Glutamatergic neuron (in vitro differentiated cells): ENCODE data around the gene ZFHX3. TPM values are rescaled to one million over a fixed set of nuclear protein-coding genes. Genes with fewer than 3 reads are reported as not detected.

Source experiments
- DNase-seq: peaks from one replicate; pipeline ENCODE4 v3.0.0; 2022
- H3K27ac Mint-ChIP-seq: one replicate; pipeline ENCODE4 v1.8.0; 2020; ENCODE audit warnings: mild to moderate bottlenecking, mixed read lengths, inconsistent platforms; ENCODE audit not compliant: unreplicated experiment
- H3K27me3 Mint-ChIP-seq: one replicate; pipeline ENCODE4 v1.8.0; 2020; ENCODE audit warnings: mild to moderate bottlenecking, moderate library complexity, mixed read lengths, inconsistent platforms; ENCODE audit not compliant: unreplicated experiment
- H3K36me3 Mint-ChIP-seq: one replicate; pipeline ENCODE4 v1.8.0; 2020; ENCODE audit warnings: mild to moderate bottlenecking, mixed read lengths, inconsistent platforms; ENCODE audit not compliant: unreplicated experiment
- H3K4me1 Mint-ChIP-seq: one replicate; pipeline ENCODE4 v1.8.0; 2020; ENCODE audit warnings: mild to moderate bottlenecking, low read depth, mixed read lengths, inconsistent platforms; ENCODE audit not compliant: unreplicated experiment
- H3K4me3 Mint-ChIP-seq: one replicate; pipeline ENCODE4 v1.8.0; 2020; ENCODE audit warnings: mild to moderate bottlenecking, mixed read lengths, inconsistent platforms; ENCODE audit not compliant: unreplicated experiment
- H3K9me3 Mint-ChIP-seq: one replicate; pipeline ENCODE4 v1.8.0; 2020; ENCODE audit warnings: mild to moderate bottlenecking, moderate library complexity, mixed read lengths, inconsistent platforms; ENCODE audit not compliant: unreplicated experiment
- total RNA-seq: library from RNA; stranded (reverse); fragmentation: NEBNext Ultra II Directional; extraction: Animal tissue kit (Norgen Biotek cat#: 25700); gene quantifications from one replicate; pipeline ENCODE4 v1.2.1, GENCODE V29; 2021; ENCODE audit not compliant: unreplicated experiment
- TF ChIP-seq, protein P1 (sequence below): fragments of 200-600 bp; sonication (generic); IDR thresholded peaks from one replicate; pipeline ENCODE4 v1.5.0; 2021; ENCODE audit not compliant: partially characterized antibody, unreplicated experiment

ZFHX3 gene
- total RNA-seq, 1 donor from 2014 or later = 6.8 TPM

DNA sequence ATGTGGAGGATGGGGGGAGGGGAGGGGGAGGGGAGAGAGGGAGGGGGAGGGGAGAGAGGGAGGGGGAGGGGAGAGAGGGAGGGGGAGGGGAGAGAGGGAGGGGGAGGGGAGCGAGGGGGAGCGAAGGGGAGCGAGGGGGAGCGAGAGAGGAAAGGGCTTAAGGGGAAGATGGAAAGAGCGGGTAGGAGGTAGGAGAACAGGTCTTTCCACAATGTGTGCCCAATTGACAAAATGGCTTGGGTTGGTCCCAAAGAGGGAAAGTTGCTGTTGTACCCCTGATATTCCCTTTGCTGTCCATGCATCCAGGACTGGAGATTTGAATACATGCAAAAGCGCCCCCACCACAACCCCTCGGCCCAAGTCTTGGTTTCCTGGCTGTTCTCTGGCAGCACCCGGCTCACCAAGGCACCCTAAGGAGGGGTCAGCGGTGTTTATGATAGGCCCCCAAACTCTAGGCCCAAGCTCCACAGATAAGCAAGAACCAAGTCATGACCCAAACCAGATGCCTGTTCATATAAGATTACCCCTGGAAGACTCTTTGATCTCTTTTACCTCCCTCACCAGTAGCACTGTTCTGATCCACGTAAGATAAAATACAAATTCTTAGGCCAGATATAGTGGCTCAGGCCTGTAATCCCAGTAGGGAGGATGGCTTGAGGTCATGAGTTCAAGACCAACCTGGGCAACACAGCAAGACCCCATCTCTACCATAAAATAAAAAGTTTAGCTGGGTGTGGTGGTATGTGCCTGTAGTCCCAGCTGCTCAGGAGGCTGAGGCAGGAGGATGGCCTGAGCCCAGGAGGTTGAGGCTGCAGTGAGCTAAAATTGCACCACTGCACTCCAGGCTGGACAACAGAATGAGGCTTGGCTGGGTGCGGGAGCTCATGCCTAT lies 119.6 kb downstream of the ZFHX3 start:
- peaks cover 3% of the 10 kb centered on the region for H3K27me3 Mint-ChIP-seq
- H3K4me3 Mint-ChIP-seq = no peak overlapping the region
- H3K27ac Mint-ChIP-seq = no peak overlapping the region
- peaks cover 4% of the 10 kb centered on the region for H3K4me1 Mint-ChIP-seq
- TF ChIP-seq, protein P1, sequence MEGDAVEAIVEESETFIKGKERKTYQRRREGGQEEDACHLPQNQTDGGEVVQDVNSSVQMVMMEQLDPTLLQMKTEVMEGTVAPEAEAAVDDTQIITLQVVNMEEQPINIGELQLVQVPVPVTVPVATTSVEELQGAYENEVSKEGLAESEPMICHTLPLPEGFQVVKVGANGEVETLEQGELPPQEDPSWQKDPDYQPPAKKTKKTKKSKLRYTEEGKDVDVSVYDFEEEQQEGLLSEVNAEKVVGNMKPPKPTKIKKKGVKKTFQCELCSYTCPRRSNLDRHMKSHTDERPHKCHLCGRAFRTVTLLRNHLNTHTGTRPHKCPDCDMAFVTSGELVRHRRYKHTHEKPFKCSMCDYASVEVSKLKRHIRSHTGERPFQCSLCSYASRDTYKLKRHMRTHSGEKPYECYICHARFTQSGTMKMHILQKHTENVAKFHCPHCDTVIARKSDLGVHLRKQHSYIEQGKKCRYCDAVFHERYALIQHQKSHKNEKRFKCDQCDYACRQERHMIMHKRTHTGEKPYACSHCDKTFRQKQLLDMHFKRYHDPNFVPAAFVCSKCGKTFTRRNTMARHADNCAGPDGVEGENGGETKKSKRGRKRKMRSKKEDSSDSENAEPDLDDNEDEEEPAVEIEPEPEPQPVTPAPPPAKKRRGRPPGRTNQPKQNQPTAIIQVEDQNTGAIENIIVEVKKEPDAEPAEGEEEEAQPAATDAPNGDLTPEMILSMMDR = no peak
- peaks cover 1% of the 10 kb centered on the region for H3K9me3 Mint-ChIP-seq
- DNase-seq = no peak
- no peaks in the 10 kb centered on the region for H3K36me3 Mint-ChIP-seq

DNA sequence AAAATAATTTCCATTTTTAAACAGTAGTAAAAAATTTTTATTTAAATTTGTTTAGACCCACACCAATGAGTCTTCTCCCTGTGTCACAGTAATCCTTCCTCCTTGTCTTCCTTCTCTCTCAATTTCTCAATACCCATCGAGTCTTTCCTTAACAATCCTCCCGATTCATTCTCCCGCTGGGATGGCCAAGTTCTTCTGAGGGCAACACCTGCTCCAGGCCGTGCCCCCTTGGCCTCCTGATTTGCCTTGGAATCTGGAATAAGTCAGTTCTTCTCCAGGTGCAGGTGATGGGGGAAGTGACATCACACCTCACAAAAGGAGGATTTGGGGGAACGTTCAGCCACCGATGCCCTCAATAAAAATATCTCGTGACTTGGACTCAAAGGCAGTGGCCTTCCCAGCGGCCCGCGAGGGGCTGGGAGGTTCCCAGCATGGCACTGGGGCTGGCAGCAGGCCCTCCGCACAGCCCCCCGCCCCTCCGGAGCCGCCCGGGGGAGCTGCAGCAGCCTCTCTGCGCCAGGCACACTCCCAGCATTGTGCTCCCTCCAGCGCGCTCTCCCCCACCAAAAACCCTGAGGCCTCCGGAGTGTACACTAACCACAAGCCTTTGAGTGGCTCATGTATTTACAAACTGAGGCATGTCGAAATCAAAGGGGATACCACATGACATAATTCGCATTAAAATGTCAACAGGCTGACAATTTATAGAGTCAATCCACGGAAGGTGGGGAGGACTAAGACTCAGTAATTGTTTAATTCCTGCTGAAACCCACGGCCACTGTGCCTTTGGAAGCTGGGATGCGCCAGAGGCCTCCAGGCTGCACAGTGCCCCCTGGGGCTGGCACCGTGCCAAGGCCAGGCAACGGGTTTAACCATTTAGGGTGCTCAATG lies 120.5 kb downstream of the ZFHX3 start:
- H3K9me3 Mint-ChIP-seq = peaks cover 1% of the 10 kb centered on the region
- no peak overlapping the region for H3K27ac Mint-ChIP-seq
- peaks cover 4% of the 10 kb centered on the region for H3K4me1 Mint-ChIP-seq
- peaks cover 2% of the 10 kb centered on the region for H3K27me3 Mint-ChIP-seq
- DNase-seq = no peak
- H3K36me3 Mint-ChIP-seq = no peaks in the 10 kb centered on the region
- TF ChIP-seq, protein P1 = no peak
- H3K4me3 Mint-ChIP-seq = no peak overlapping the region

DNA sequence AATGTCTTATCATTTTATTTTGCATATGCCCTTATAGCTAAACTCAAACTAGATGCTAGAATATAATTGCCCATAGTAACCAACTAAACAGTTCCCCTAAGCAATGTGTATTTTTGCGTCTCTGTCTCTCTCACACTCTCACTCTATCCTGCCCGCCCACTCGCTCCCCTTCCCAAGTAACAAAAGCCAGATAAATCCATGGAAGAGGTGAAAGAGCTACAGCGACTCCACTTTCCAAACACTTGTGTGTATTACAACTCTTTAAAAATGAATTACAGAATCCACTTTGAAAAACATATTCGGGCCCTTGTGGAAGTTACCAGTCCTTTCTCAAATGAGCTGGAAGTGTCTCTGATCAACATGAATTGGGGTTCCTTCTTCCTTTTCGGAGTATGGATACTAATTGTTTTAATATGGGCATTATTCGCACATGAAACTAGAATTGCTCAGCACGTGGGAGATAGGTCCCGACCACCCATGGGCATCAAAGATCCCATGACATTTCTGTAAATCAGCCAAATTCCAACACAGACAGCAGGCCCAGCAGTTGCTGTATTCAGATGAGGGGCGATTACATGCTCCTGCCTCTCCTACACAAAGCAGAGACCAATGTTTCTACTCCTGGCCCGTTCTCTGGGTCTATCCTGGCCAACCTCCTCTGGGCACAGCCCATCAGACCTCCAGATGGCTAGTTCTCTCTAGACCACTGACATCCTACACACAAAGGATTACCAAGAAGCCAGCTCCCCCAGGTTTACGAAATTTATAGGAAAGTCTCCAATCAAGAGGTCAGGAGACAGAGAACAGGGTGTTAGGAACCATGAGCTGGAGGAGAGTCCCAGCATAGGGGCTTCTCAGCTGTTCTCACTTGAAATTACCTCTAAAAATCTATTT lies 121.5 kb downstream of the ZFHX3 start:
- Mint-ChIP-seq H3K27ac (no peak overlapping the region), H3K4me3 (no peak overlapping the region), H3K36me3 (no peaks in the 10 kb centered on the region), H3K27me3 (peaks cover 3% of the 10 kb centered on the region), H3K4me1 (peaks cover 7% of the 10 kb centered on the region), H3K9me3 (peaks cover 1% of the 10 kb centered on the region)
- no peak for DNase-seq
- TF ChIP-seq, protein P1 = no peak

DNA sequence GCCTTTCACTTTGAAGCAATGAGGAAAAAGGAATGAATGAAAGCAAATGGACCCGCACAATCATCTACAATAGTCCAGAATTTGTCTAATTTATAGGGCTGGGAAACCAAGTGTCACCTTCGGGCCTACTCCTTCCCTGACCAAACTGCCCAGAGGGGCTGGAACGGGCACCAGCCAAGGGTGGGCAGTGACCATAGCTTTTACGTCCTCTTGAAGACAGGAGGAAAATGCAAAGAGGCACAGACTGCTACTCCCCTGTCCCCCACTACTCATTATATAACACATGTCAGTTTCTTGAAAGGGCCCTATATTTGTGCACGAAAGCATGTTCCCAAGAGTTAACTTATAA lies 122.3 kb downstream of the ZFHX3 start:
- H3K4me1 Mint-ChIP-seq = peaks cover 8% of the 10 kb centered on the region
- H3K27ac Mint-ChIP-seq = no peak overlapping the region
- no peak for DNase-seq
- H3K9me3 Mint-ChIP-seq = no peaks in the 10 kb centered on the region
- TF ChIP-seq, protein P1 = no peak
- H3K27me3 Mint-ChIP-seq = peaks cover 3% of the 10 kb centered on the region
- no peaks in the 10 kb centered on the region for H3K36me3 Mint-ChIP-seq
- no peak overlapping the region for H3K4me3 Mint-ChIP-seq
